ENCODE results near the gene ZNF467. TPM values are rescaled to one million over a fixed set of nuclear protein-coding genes. Genes with fewer than 3 reads are reported as not detected.

Gene ZNF467
- total RNA-seq, 2 donors from 2014 or later: 0.91 to 2.5 TPM

GRCh38 chr7:149784251-149784608 lies 10.8 kb upstream of the ZNF467 start:
- H3K27ac ChIP-seq (ENCODE audit: low read depth, low read length): no peak overlapping the region
- peaks cover 25% of the 10 kb centered on the region for H3K27me3 ChIP-seq (ENCODE audit: control insufficient read depth, insufficient read depth, low read length, poor library complexity, severe bottlenecking)
- Mint-ChIP-seq H3K27me3 (ENCODE audit: insufficient read depth) (peaks cover 54% of the 10 kb centered on the region), H3K9me3 (no peaks in the 10 kb centered on the region), H3K4me3 (no peak overlapping the region), H3K27ac (no peak overlapping the region), H3K36me3 (ENCODE audit: low read depth) (no peaks in the 10 kb centered on the region), H3K4me1 (no peaks in the 10 kb centered on the region)
- DNase-seq: no peak
- H3K4me1 ChIP-seq (ENCODE audit: control insufficient read depth, insufficient read depth, low read length): no peaks in the 10 kb centered on the region
- H3K9ac ChIP-seq (ENCODE audit: extremely low read depth, low read length, poor library complexity, severe bottlenecking): no peak overlapping the region
- WGBS, 2 experiments (ENCODE audit: insufficient coverage in 1 of 2, insufficient read length in 1 of 2): 93 to 100% methylated on average over 1 to 5 of the region's 5 CpGs
- no peak overlapping the region for H3K4me3 ChIP-seq (ENCODE audit: low read length)
- TF ChIP-seq, protein P1, sequence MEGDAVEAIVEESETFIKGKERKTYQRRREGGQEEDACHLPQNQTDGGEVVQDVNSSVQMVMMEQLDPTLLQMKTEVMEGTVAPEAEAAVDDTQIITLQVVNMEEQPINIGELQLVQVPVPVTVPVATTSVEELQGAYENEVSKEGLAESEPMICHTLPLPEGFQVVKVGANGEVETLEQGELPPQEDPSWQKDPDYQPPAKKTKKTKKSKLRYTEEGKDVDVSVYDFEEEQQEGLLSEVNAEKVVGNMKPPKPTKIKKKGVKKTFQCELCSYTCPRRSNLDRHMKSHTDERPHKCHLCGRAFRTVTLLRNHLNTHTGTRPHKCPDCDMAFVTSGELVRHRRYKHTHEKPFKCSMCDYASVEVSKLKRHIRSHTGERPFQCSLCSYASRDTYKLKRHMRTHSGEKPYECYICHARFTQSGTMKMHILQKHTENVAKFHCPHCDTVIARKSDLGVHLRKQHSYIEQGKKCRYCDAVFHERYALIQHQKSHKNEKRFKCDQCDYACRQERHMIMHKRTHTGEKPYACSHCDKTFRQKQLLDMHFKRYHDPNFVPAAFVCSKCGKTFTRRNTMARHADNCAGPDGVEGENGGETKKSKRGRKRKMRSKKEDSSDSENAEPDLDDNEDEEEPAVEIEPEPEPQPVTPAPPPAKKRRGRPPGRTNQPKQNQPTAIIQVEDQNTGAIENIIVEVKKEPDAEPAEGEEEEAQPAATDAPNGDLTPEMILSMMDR (conservative IDR thresholded peaks at IDR 0.05): no peak
- no peaks in the 10 kb centered on the region for H3K36me3 ChIP-seq (ENCODE audit: control insufficient read depth, insufficient read depth, low read length)
- no peaks in the 10 kb centered on the region for H3K9me3 ChIP-seq (ENCODE audit: control insufficient read depth, low read length)

DNA sequence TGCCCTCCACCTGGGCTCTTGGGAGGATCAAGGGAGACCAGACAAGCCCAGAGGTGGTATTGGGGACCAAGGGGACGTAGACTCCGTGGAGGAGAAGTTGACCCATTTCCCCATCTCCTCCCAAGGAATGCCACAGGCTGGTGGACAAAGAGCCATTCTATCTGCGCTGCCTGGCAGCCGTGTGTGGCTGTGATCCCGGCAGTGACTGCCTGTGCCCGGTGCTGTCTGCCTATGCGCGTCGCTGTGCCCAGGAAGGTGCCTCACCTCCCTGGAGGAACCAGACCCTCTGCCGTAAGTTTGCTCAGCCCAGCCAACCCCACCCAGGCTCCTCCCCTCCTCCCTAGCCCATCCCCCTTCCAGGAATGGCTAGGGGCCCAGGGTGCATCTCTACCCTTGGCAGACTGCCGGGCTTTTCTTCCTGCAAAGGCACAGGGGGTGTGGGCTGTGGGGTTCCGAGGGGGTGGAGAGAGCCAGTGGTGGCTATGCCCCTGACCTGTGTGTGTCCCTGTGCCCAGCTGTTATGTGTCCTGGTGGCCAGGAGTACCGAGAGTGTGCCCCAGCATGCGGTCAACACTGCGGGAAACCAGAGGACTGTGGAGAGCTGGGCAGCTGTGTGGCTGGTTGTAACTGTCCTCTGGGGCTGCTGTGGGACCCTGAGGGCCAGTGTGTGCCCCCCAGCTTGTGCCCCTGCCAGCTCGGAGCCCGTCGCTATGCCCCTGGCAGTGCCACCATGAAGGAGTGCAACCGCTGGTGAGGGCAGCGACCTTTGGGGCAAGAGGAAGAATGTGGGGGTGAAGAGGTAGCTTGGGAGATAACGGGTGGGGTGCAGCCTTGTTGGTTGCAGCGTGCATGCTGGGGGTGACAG lies 10.2 kb upstream of the ZNF467 start:
- Histone ChIP-seq H3K27ac (ENCODE audit: low read depth, low read length) (no peak overlapping the region), H3K9me3 (ENCODE audit: control insufficient read depth, low read length) (no peaks in the 10 kb centered on the region), H3K4me3 (ENCODE audit: low read length) (no peak overlapping the region), H3K27me3 (ENCODE audit: control insufficient read depth, insufficient read depth, low read length, poor library complexity, severe bottlenecking) (peaks cover 19% of the 10 kb centered on the region), H3K4me1 (ENCODE audit: control insufficient read depth, insufficient read depth, low read length) (no peaks in the 10 kb centered on the region), H3K9ac (ENCODE audit: extremely low read depth, low read length, poor library complexity, severe bottlenecking) (no peak overlapping the region), H3K36me3 (ENCODE audit: control insufficient read depth, insufficient read depth, low read length) (no peaks in the 10 kb centered on the region)
- DNase-seq: peak; percentile 68
- no peaks in the 10 kb centered on the region for H3K36me3 Mint-ChIP-seq (ENCODE audit: low read depth)
- no peaks in the 10 kb centered on the region for H3K9me3 Mint-ChIP-seq
- no peak overlapping the region for H3K27ac Mint-ChIP-seq
- TF ChIP-seq, protein P1 (conservative IDR thresholded peaks at IDR 0.05): no peak
- H3K27me3 Mint-ChIP-seq (ENCODE audit: insufficient read depth): peaks cover 53% of the 10 kb centered on the region
- WGBS, 2 experiments (ENCODE audit: insufficient coverage in 1 of 2, insufficient read length in 1 of 2): 81 to 86% methylated on average over 4 to 22 of the region's 22 CpGs
- no peak overlapping the region for H3K4me3 Mint-ChIP-seq
- no peaks in the 10 kb centered on the region for H3K4me1 Mint-ChIP-seq

- TF ChIP-seq, protein P1 (conservative IDR thresholded peaks at IDR 0.05): no peak
- H3K4me1 Mint-ChIP-seq: no peaks in the 10 kb centered on the region
- H3K36me3 Mint-ChIP-seq (ENCODE audit: low read depth): no peaks in the 10 kb centered on the region
- H3K9me3 Mint-ChIP-seq: no peaks in the 10 kb centered on the region
- Histone ChIP-seq H3K4me3 (ENCODE audit: low read length) (no peak overlapping the region), H3K9ac (ENCODE audit: extremely low read depth, low read length, poor library complexity, severe bottlenecking) (no peak overlapping the region), H3K9me3 (ENCODE audit: control insufficient read depth, low read length) (no peaks in the 10 kb centered on the region), H3K27me3 (ENCODE audit: control insufficient read depth, insufficient read depth, low read length, poor library complexity, severe bottlenecking) (peaks cover 11% of the 10 kb centered on the region), H3K4me1 (ENCODE audit: control insufficient read depth, insufficient read depth, low read length) (no peaks in the 10 kb centered on the region), H3K27ac (ENCODE audit: low read depth, low read length) (no peak overlapping the region), H3K36me3 (ENCODE audit: control insufficient read depth, insufficient read depth, low read length) (no peaks in the 10 kb centered on the region)
- H3K27me3 Mint-ChIP-seq (ENCODE audit: insufficient read depth): peaks cover 53% of the 10 kb centered on the region
- 89 to 94% methylated on average over 12 to 18 of the region's 18 CpGs for WGBS, 2 experiments (ENCODE audit: insufficient coverage in 1 of 2, insufficient read length in 1 of 2)
- no peak overlapping the region for H3K27ac Mint-ChIP-seq
- H3K4me3 Mint-ChIP-seq: no peak overlapping the region
- DNase-seq: no peak
These were observed 9.4 kb upstream of the ZNF467 start for GRCh38 chr7:149782682-149783345.

All from endodermal cell (in vitro differentiated cells).